Bronchial epithelial cell (primary cell): Measurements from ENCODE around the gene PSMB9. TPM values are rescaled to one million over a fixed set of nuclear protein-coding genes. Genes with fewer than 3 reads are reported as not detected.

ENCODE experiments used
- DNase-seq: peaks from one replicate; pipeline ENCODE4 v3.0.0-alpha.2; 2010; ENCODE audit warnings: low read depth
- FAIRE-seq: peaks from 2 replicates; lab custom pipeline; 2011; peaks lifted over from hg19 to GRCh38; lab: Jason Lieb, UNC
- H3K27me3 ChIP-seq: 2 replicates; pipeline ENCODE4 v1.5.1; 2011; ENCODE audit warnings: low read length; ENCODE audit not compliant: control insufficient read depth, insufficient read depth
- H3K36me3 ChIP-seq: 2 replicates; pipeline ENCODE4 v1.5.1; 2011; ENCODE audit warnings: low read length; ENCODE audit not compliant: control insufficient read depth, insufficient read depth
- H3K4me3 ChIP-seq: 2 replicates; pipeline ENCODE4 v1.5.1; 2011; ENCODE audit warnings: mild to moderate bottlenecking, low read depth, low read length, control low read depth
- CTCF ChIP-seq: IDR thresholded peaks from 2 replicates; pipeline ENCODE4 v1.5.1; 2011; ENCODE audit warnings: mild to moderate bottlenecking, moderate library complexity, low read length, control low read depth, inconsistent platforms; ENCODE audit not compliant: insufficient read depth, severe bottlenecking
- total RNA-seq: library from RNA; depleted of rRNA; stranded (reverse); fragments of >200 nt; gene quantifications from 2 replicates; pipeline ENCODE4 v1.2.1, GENCODE V29; 2014

Gene PSMB9
- total RNA-seq, 1 donor from 2014 or later: 0.53 TPM

- FAIRE-seq (no peak), DNase-seq (no peak)
- no peak for TF ChIP-seq CTCF
- H3K36me3 ChIP-seq: peaks cover 15% of the 10 kb centered on the region
- peak overlapping the region; percentile 80 for H3K4me3 ChIP-seq
- H3K27me3 ChIP-seq: no peaks in the 10 kb centered on the region
Measured at GRCh38 chr6:32852018-32852843, 1.8 kb upstream of the PSMB9 start.

DNA sequence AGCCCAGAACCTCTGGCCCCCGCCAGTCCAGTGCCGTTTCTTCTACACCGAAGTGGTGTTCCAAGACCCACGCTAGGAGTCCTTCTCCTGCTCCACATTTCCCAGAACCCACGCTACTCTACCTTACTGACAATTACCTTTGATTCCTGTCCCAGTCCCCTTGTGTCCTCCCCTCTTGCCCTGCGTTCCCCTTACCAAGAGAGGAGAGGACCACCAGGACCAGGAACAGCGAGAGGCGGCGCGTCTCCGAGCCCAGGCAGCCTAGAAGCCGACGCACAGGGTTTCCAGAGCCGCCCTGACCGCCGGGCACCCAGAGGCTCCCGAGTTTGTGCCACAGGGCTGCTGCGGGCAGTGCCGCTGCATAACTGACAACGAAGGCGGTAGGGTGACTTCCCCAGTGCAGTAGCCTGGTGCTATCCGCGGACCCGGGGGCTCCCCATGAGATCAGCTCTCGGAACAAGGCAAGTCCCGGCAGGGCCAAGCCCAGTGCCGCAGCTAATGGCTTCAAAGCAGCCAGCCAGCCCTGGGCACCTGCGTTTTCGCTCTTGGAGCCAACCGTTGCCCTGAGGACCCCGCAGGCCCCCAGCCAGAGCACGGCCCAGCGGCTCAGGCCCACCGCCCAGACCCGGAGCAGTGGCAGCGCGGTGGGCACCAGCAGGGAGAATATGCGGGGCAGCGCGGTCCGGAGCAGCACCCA is 1.0 kb upstream of the PSMB9 start:
- no peak for FAIRE-seq
- H3K36me3 ChIP-seq: peaks cover 11% of the 10 kb centered on the region
- H3K27me3 ChIP-seq: no peaks in the 10 kb centered on the region
- peak overlapping the region; percentile 80 for H3K4me3 ChIP-seq
- peak; percentile 48 for DNase-seq
- TF ChIP-seq CTCF: no peak

- Histone ChIP-seq H3K4me3 (peak overlapping the region; percentile 80), H3K27me3 (no peaks in the 10 kb centered on the region), H3K36me3 (peaks cover 9% of the 10 kb centered on the region)
- DNase-seq: no peak
- FAIRE-seq: no peak
- TF ChIP-seq CTCF: no peak
Measured at GRCh38 chr6:32854376-32855178, 585 bp downstream of the PSMB9 start.

- FAIRE-seq: no peak
- Histone ChIP-seq H3K36me3 (peaks cover 6% of the 10 kb centered on the region), H3K4me3 (no peak overlapping the region), H3K27me3 (no peaks in the 10 kb centered on the region)
- DNase-seq: no peak
- no peak for TF ChIP-seq CTCF
Measured at GRCh38 chr6:32855467-32856174, 1.6 kb downstream of the PSMB9 start.

- Histone ChIP-seq H3K27me3 (no peaks in the 10 kb centered on the region), H3K36me3 (no peaks in the 10 kb centered on the region), H3K4me3 (no peak overlapping the region)
- DNase-seq (no peak), FAIRE-seq (no peak)
- no peak for TF ChIP-seq CTCF
Measured at GRCh38 chr6:32857156-32857891, 3.3 kb downstream of the PSMB9 start.
